CD14-positive monocyte (primary cell): Measurements from ENCODE around the gene WDPCP. TPM values are rescaled to one million over a fixed set of nuclear protein-coding genes. Genes with fewer than 3 reads are reported as not detected.
"Not testable (repeated sequence)": the region's sequence is repeated elsewhere in the genome, so short reads cannot be mapped to it uniquely, and the experiment has no call there.

Experiments used
- DNase-seq, 3 donors: peaks; one replicate each; pipeline ENCODE4 v3.0.0-alpha.2; 2011 to 2022
- H2AFZ ChIP-seq: 2 replicates; pipeline ENCODE4 v1.6.0; 2012; ENCODE audit warnings: mild to moderate bottlenecking, low read depth, low read length, inconsistent platforms; ENCODE audit not compliant: insufficient read depth, poor library complexity, severe bottlenecking
- H3K27ac ChIP-seq, 2 donors: 1 replicate in 1 of 2; 2 replicates in 1 of 2; pipeline ENCODE4 v1.5.1; 2012 to 2013; ENCODE audit warnings: low read length in 2 of 2, control low read depth in 1 of 2, inconsistent platforms in 1 of 2, low read depth in 1 of 2, mild to moderate bottlenecking in 1 of 2
- H3K27me3 ChIP-seq, 2 donors: one replicate each; pipeline versions ENCODE4 v1.6.0 to v1.6.1; 2011 to 2013; ENCODE audit warnings: low read length in 2 of 2; ENCODE audit not compliant: control insufficient read depth in 2 of 2, insufficient read depth in 2 of 2
- H3K36me3 ChIP-seq, 2 donors: replicated peaks in 1 of 2; 1 replicate in 1 of 2; 2 replicates in 1 of 2; pipeline versions ENCODE4 v1.5.1 to v1.6.1; 2012 to 2013; ENCODE audit warnings: low read length in 2 of 2, control low read depth in 1 of 2, inconsistent platforms in 1 of 2, mild to moderate bottlenecking in 1 of 2; ENCODE audit not compliant: insufficient read depth in 2 of 2, control insufficient read depth in 1 of 2
- H3K4me1 ChIP-seq, 2 donors: 1 replicate in 1 of 2; 2 replicates in 1 of 2; pipeline versions ENCODE4 v1.5.1 to v1.6.1; 2012 to 2013; ENCODE audit warnings: low read length in 2 of 2, control low read depth in 1 of 2, inconsistent platforms in 1 of 2, mild to moderate bottlenecking in 1 of 2, moderate library complexity in 1 of 2; ENCODE audit not compliant: insufficient read depth in 2 of 2, control insufficient read depth in 1 of 2
- H3K4me2 ChIP-seq: replicated peaks from 2 replicates; pipeline ENCODE3; 2012; ENCODE audit warnings: low read length, moderate library complexity, mild to moderate bottlenecking; ENCODE audit not compliant: poor library complexity, severe bottlenecking; ENCODE audit errors: extremely low read depth
- H3K4me3 ChIP-seq, 3 experiments: fragments of 200-600 bp in 1 of 3; sonication (generic) in 1 of 3; replicated peaks in 1 of 3; 1 replicate in 2 of 3; 2 replicates in 1 of 3; pipeline ENCODE4 v1.5.1; 2011 to 2013; ENCODE audit warnings: low read length in 3 of 3, mild to moderate bottlenecking in 3 of 3, control low read depth in 2 of 3, low read depth in 2 of 3, inconsistent platforms in 1 of 3, moderate library complexity in 1 of 3
- H3K79me2 ChIP-seq: 2 replicates; pipeline ENCODE4 v1.6.0; 2012; ENCODE audit warnings: mild to moderate bottlenecking, control low read depth, inconsistent platforms, low read length, moderate library complexity; ENCODE audit not compliant: insufficient read depth
- H3K9ac ChIP-seq: 2 replicates; pipeline ENCODE4 v1.6.0; 2017; ENCODE audit warnings: low read length, mild to moderate bottlenecking; ENCODE audit not compliant: insufficient read depth, poor library complexity, severe bottlenecking
- H3K9me3 ChIP-seq, 2 donors: replicated peaks in 1 of 2; 1 replicate in 1 of 2; 2 replicates in 1 of 2; pipeline versions ENCODE4 v1.5.1 to v1.6.1; 2012 to 2013; ENCODE audit warnings: low read length in 2 of 2, control low read depth in 1 of 2; ENCODE audit not compliant: control insufficient read depth in 1 of 2, insufficient read depth in 1 of 2
- H4K20me1 ChIP-seq: 2 replicates; pipeline ENCODE4 v1.6.0; 2012; ENCODE audit warnings: mild to moderate bottlenecking, low read length, control low read depth, moderate library complexity; ENCODE audit not compliant: insufficient read depth
- H3K27ac Mint-ChIP-seq, 7 donors: one replicate each; pipeline ENCODE4 v1.8.0; 2020; ENCODE audit warnings: mild to moderate bottlenecking in 7 of 7, mixed read lengths in 7 of 7, moderate library complexity in 6 of 7, inconsistent platforms in 2 of 7
- H3K27me3 Mint-ChIP-seq, 3 donors: one replicate each; pipeline ENCODE4 v1.8.0; 2021 to 2022; ENCODE audit warnings: low read depth in 3 of 3, mild to moderate bottlenecking in 3 of 3, mixed read lengths in 3 of 3, moderate library complexity in 3 of 3, inconsistent platforms in 1 of 3
- H3K36me3 Mint-ChIP-seq, 2 donors: one replicate each; pipeline ENCODE4 v1.8.0; 2020; ENCODE audit warnings: mixed read lengths in 2 of 2, inconsistent platforms in 1 of 2, mild to moderate bottlenecking in 1 of 2
- H3K4me1 Mint-ChIP-seq: one replicate; pipeline ENCODE4 v1.8.0; 2020; ENCODE audit warnings: mild to moderate bottlenecking, mixed read lengths
- H3K4me3 Mint-ChIP-seq, 2 donors: one replicate each; pipeline ENCODE4 v1.8.0; 2020; ENCODE audit warnings: mild to moderate bottlenecking in 2 of 2, mixed read lengths in 2 of 2, moderate library complexity in 1 of 2
- H3K9me3 Mint-ChIP-seq, 7 donors: one replicate each; pipeline ENCODE4 v1.8.0; 2020 to 2022; ENCODE audit warnings: mixed read lengths in 7 of 7, mild to moderate bottlenecking in 6 of 7, moderate library complexity in 6 of 7, inconsistent platforms in 2 of 7
- WGBS: methylation state at CpG from one replicate; pipeline ENCODE4 v1.1.5; 2013; ENCODE audit warnings: missing lambda C conversion rate; ENCODE audit not compliant: insufficient coverage; 5-methylcytosine and 5-hydroxymethylcytosine counted together
- intact Hi-C, 2 donors: fragments of 100-400 bp; cut with micrococcal nuclease; formaldehyde crosslinking; loops; one replicate each; pipeline versions ENCODE4 v1.15.0 to v1.15.1; 2023
- polyA plus RNA-seq, 3 donors: library from polyadenylated mRNA; depleted of rRNA in 1 of 3; unstranded in 2 of 3; stranded (reverse) in 1 of 3; fragments of 300-500 nt in 2 of 3; fragments of >200 nt in 1 of 3; fragmentation: Illumina TruSeq in 2 of 3; gene quantifications; 1 replicate in 2 of 3; 2 replicates in 1 of 3; pipeline ENCODE4 v1.2.3, GENCODE V29; 2012 to 2021
- TF ChIP-seq, protein P1 (sequence below): fragments of 200-600 bp; IDR thresholded peaks from one replicate; pipeline ENCODE4 v1.8.0; 2022; ENCODE audit warnings: antibody characterized with exemption, mild to moderate bottlenecking

Gene WDPCP
- polyA plus RNA-seq, 3 donors: 3.3 to 5.2 (median 3.7) TPM

DNA sequence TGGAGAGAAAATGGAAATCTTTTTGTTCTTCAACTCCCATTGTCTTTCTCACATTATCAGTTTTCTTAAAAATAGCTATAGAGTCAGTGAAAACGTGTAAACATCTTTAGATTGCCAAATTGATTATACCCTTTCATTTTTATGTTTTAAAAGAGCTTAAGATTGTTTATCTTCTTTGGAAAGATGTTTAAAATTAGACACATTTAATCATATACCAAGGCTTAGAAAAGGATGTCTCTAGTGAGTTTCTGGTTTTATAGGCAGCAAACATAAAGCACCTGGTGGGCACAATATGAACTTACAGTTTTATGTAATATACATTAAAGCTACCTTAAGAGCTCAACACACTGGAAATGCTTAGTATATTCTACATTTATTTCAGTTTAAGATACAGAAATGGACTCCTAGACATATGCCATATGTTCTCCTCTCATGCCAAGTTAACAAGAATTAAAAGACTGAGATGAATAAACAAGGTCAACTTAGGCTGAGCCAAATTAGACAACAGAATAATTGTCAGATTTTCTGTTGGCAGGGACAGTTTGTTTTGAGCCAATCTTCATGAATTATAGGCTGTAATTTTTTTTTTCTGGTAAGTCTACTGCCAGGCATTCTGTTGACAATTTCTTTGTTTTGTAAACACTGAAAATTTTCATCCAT, 425.0 kb downstream of the WDPCP start:
- Histone ChIP-seq H3K4me3 (no peak overlapping the region), H2AFZ (no peak overlapping the region), H3K4me2 (no peak overlapping the region), H3K4me1 (no peaks in the 10 kb centered on the region), H3K27me3 (no peaks in the 10 kb centered on the region), H3K9me3 (peaks cover 0 to 7% of the 10 kb centered on the region in 2 donors), H3K27ac (no peak overlapping the region), H3K9ac (no peak overlapping the region), H3K79me2 (no peaks in the 10 kb centered on the region), H4K20me1 (no peaks in the 10 kb centered on the region), H3K36me3 (no peaks in the 10 kb centered on the region)
- no peak for DNase-seq
- intact Hi-C loops: no loop called here
- Mint-ChIP-seq H3K27me3 (no peaks in the 10 kb centered on the region), H3K4me1 (no peaks in the 10 kb centered on the region), H3K4me3 (no peak overlapping the region), H3K9me3 (peaks cover 3 to 13% (median 7%) of the 10 kb centered on the region in 7 donors), H3K27ac (no peak overlapping the region), H3K36me3 (peaks cover 0 to 2% of the 10 kb centered on the region in 2 donors)
- TF ChIP-seq, protein P1, sequence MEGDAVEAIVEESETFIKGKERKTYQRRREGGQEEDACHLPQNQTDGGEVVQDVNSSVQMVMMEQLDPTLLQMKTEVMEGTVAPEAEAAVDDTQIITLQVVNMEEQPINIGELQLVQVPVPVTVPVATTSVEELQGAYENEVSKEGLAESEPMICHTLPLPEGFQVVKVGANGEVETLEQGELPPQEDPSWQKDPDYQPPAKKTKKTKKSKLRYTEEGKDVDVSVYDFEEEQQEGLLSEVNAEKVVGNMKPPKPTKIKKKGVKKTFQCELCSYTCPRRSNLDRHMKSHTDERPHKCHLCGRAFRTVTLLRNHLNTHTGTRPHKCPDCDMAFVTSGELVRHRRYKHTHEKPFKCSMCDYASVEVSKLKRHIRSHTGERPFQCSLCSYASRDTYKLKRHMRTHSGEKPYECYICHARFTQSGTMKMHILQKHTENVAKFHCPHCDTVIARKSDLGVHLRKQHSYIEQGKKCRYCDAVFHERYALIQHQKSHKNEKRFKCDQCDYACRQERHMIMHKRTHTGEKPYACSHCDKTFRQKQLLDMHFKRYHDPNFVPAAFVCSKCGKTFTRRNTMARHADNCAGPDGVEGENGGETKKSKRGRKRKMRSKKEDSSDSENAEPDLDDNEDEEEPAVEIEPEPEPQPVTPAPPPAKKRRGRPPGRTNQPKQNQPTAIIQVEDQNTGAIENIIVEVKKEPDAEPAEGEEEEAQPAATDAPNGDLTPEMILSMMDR: no peak
- WGBS: no CpG with 5 or more reads among the region's 1 CpG

DNA sequence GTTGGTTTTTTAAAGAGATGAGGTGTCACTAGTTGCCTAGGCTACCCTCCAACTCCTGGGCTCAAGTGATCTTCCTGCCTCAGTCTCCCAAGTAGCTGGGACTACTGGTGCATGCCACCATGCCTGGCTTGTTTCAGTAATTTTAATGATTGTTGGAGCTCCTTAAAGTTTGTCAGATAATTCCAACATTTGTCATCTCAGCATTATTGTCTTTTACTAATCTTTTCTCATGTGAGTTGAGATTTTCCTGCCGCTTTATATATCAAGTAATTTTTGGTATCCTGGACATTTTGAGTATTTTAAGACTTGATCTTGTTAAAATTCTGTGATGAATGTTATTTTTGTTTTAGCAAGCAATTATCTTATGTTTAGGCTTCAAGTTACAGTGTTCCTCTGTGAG, 429.0 kb downstream of the WDPCP start:
- Mint-ChIP-seq H3K4me3 (no peak overlapping the region), H3K4me1 (no peaks in the 10 kb centered on the region), H3K36me3 (peaks cover 0 to 2% of the 10 kb centered on the region in 2 donors), H3K27ac (no peak overlapping the region), H3K27me3 (no peaks in the 10 kb centered on the region), H3K9me3 (peaks cover 0 to 7% (median 2%) of the 10 kb centered on the region in 7 donors)
- no peaks in the 10 kb centered on the region for H3K27me3 ChIP-seq
- no peak overlapping the region for H3K4me3 ChIP-seq
- no peak overlapping the region for H3K4me2 ChIP-seq
- H3K4me1 ChIP-seq: no peaks in the 10 kb centered on the region
- H4K20me1 ChIP-seq: no peaks in the 10 kb centered on the region
- H3K27ac ChIP-seq: no peak overlapping the region
- no peak for DNase-seq
- H2AFZ ChIP-seq: no peak overlapping the region
- TF ChIP-seq, protein P1: no peak
- no CpG with 5 or more reads among the region's 1 CpG for WGBS
- H3K9ac ChIP-seq: no peak overlapping the region
- intact Hi-C loops: no loop called here
- H3K36me3 ChIP-seq: no peaks in the 10 kb centered on the region
- H3K79me2 ChIP-seq: no peaks in the 10 kb centered on the region
- H3K9me3 ChIP-seq: no peaks in the 10 kb centered on the region

DNA sequence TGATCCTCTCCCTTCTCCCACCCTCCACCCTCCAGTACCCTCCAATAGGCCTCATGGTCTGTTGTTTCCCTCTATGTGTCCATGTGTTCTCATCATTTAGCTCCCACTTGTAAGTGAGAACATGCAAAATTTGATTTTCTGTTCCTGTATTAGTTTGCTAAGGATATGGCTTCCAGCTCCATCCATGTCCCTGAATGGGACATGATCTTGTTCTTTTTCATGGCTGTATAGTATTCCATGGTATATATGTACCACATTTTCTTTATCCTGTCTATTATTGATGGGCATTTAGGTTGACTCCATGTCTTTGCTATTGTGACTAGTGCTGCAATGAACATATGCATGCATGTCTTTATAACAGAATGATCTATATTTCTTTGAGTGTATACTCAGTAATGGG, 451.6 kb downstream of the WDPCP start:
- H3K4me3 ChIP-seq, H3K9ac ChIP-seq, DNase-seq, H3K79me2 ChIP-seq, H3K4me2 ChIP-seq, H3K27me3 Mint-ChIP-seq, H2AFZ ChIP-seq, H3K4me3 Mint-ChIP-seq, H3K4me1 ChIP-seq, H3K27me3 ChIP-seq, H4K20me1 ChIP-seq, H3K27ac Mint-ChIP-seq, H3K36me3 ChIP-seq, H3K4me1 Mint-ChIP-seq, H3K36me3 Mint-ChIP-seq, H3K27ac ChIP-seq, intact Hi-C loops: not testable (repeated sequence)
- H3K9me3 Mint-ChIP-seq: peaks cover 27 to 56% (median 41%) of the 10 kb centered on the region in 7 donors
- H3K9me3 ChIP-seq: peaks cover 24 to 25% of the 10 kb centered on the region in 2 donors
